Ramos (cell line): ENCODE data around the gene PBRM1.

Source experiments
- in situ Hi-C: fragments of 300-500 bp; cut with MboI; formaldehyde crosslinking; loops from one replicate; pipeline ENCODE4 v1.14.3; 2022; ENCODE audit warnings: low sequenced_read_pairs; ENCODE audit not compliant: unreplicated experiment

PBRM1 gene

GRCh38 chr3:52517796-52518722 lies 167.7 kb downstream of the PBRM1 start:
- in situ Hi-C loops = no loop called here

GRCh38 chr3:52516509-52517195 lies 169.1 kb downstream of the PBRM1 start:
- in situ Hi-C loops = no loop called here

GRCh38 chr3:52515192-52515591 lies 170.5 kb downstream of the PBRM1 start:
- in situ Hi-C loops = no loop called here

- in situ Hi-C loops = no loop called here
These were observed 171.1 kb downstream of the PBRM1 start for GRCh38 chr3:52514576-52514975.

GRCh38 chr3:52513281-52513680 lies 172.4 kb downstream of the PBRM1 start:
- in situ Hi-C loops = no loop called here

DNA sequence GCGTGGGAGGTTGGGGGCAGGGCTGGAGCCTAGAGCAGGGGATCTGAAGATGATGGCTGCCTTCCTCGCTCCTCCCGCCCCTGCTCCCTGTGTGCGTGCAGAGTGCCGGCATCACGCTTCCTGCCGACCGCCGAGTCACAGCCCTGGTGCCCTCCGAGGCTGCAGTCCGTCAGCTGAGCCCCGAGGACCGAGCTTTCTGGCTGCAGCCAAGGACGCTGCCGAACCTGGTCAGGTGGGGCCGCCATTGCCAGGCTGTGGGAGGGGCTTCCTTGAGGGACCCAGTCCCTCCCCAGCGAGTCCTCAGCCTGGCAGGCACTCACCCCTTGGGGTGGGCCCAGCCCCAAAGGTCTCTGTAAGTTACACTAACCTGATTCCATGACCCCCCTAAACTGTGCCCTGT lies 173.0 kb downstream of the PBRM1 start:
- in situ Hi-C loops = no loop called here

- in situ Hi-C loops = no loop called here
These were observed 173.6 kb downstream of the PBRM1 start for GRCh38 chr3:52512105-52512504.

DNA sequence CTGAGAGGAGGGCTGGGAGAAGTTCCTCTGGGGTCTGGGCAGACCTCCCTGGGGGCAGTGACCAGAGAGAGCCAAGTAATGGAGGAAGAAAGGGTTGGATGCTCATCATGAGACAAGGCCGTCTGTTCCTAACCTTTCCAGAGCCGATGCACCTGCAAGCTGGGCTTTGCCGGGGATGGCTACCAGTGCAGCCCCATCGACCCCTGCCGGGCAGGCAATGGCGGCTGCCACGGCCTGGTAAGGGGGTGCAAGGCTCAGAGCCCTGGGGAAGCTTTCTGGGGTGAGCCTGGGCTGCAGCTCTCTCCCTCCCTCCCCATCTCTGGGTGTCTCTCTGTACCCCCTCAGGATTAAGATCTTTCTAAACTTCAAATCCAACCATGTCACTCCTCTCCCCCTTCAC lies 174.2 kb downstream of the PBRM1 start:
- in situ Hi-C loops = no loop called here

- in situ Hi-C loops = no loop called here
These were observed 175.9 kb downstream of the PBRM1 start for GRCh38 chr3:52509753-52510328.

DNA sequence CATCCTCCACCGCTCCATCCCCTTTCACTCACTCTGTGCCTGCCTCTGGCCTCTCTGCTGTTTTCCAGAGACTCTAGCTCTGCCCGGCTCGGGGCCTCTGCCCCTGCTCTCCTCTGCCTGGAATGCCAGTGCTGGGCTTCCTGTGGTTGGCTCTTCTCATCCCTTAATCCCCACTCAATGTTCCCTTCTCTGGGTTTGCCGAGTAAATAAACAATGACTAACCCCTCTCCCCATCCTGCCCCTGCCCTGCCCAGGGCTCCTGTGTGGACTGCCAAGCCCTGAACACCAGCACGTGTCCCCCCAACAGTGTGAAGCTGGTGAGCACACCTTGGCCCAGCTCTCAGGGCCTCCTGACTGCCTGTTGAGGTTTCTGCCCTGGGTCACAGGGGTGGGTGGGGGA lies 178.4 kb downstream of the PBRM1 start:
- in situ Hi-C loops = no loop called here

DNA sequence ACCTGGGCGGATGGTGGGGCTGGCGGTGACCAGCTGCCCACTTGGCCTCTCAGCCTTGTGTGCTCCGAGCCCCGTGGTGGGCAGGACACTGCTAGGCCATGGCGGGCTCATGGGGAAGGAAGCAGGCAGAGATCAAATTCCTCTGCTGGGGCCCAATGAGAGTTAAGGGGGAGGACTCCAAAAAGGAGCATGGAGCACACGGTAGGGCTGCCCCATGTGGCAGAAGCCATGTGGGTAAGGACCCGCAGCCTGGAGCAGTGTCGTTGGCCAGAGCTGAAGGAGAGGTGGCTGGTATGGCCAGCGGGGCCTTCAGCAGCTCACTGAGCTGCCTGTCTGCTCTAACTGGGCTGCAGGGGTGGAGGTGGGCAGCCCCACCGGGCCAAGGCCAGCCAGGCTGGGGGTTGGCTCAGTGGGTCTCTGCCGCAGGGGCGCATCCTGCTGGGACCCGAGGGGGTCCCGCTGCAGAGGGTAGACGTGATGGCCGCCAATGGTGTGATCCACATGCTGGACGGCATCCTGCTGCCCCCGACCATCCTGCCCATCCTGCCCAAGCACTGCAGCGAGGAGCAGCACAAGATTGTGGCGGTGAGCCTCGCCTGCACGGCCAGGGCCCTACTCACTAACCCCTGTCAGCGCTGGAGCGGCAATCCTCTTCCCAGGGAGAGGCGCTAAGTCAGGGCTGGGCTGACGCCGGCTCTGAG lies 179.3 kb downstream of the PBRM1 start:
- in situ Hi-C loops = no loop called here

- in situ Hi-C loops = no loop called here
These were observed 180.7 kb downstream of the PBRM1 start for GRCh38 chr3:52504977-52505376.

DNA sequence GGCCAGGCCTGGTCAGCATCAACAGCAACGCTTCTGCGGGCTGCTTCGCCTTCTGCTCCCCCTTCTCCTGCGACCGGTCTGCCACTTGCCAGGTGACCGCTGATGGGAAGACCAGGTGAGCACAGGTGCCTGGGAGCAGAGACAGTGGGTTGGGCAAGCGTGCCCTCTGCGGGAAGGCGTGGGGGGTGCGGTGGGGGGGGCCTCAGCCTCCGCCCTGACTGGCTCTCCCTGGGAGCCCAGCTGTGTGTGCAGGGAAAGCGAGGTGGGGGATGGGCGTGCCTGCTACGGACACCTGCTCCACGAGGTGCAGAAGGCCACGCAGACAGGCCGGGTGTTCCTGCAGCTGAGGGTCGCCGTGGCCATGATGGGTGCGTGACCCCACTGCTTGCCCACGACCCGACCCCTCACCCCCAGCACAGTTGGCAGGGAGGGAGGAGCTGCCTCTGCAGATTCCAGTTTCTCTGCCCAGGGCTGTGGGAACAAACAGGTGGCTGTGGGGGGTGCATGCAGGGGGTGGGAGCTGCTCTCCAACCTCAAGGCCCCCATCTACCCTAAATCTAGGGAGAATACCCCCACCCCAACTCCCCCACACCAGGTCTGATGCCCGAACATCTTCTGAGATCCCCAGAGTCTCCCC lies 181.8 kb downstream of the PBRM1 start:
- in situ Hi-C loops = no loop called here

DNA sequence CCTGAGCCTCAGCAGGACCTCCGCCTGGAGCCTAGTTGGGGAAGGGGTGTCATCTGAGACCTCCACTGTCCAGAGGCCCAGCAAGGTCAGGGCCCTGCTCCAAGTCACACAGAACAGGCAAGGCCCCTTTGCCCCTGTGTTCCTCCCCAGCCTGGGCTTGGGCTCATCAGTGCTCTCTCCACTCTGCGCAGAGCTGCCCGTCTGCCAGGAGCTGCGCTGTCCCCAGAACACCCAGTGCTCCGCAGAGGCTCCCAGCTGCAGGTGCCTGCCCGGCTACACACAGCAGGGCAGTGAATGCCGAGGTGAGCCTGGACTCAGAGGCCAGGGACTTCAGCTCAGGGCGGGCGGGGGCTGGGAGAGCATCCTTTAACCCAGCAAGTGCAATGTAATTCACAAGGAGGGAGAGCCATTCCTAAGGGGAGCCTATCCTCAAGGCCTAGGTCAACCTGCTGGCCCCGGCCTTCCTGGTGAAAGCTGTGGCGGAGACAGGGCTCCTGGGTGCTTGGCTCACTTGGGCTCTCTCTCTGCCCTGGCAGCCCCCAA lies 182.8 kb downstream of the PBRM1 start:
- in situ Hi-C loops = no loop called here

DNA sequence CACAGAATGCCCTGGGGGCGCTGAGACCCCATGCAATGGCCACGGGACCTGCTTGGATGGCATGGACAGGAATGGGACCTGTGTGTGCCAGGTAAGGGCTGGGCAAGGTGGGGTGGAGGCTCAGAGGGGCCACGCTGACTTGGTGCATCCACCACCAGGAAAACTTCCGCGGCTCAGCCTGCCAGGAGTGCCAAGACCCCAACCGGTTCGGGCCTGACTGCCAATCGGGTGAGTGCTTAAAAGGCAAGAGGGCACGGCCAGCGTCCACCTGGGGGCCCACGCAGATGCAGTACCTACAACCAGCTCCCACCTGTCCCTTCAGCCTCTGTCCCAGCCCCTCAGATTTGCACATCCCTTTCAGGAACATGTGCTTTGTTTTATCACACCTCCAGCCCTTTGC lies 183.7 kb downstream of the PBRM1 start:
- in situ Hi-C loops = no loop called here

- in situ Hi-C loops = no loop called here
These were observed 184.7 kb downstream of the PBRM1 start for GRCh38 chr3:52501046-52501445.

DNA sequence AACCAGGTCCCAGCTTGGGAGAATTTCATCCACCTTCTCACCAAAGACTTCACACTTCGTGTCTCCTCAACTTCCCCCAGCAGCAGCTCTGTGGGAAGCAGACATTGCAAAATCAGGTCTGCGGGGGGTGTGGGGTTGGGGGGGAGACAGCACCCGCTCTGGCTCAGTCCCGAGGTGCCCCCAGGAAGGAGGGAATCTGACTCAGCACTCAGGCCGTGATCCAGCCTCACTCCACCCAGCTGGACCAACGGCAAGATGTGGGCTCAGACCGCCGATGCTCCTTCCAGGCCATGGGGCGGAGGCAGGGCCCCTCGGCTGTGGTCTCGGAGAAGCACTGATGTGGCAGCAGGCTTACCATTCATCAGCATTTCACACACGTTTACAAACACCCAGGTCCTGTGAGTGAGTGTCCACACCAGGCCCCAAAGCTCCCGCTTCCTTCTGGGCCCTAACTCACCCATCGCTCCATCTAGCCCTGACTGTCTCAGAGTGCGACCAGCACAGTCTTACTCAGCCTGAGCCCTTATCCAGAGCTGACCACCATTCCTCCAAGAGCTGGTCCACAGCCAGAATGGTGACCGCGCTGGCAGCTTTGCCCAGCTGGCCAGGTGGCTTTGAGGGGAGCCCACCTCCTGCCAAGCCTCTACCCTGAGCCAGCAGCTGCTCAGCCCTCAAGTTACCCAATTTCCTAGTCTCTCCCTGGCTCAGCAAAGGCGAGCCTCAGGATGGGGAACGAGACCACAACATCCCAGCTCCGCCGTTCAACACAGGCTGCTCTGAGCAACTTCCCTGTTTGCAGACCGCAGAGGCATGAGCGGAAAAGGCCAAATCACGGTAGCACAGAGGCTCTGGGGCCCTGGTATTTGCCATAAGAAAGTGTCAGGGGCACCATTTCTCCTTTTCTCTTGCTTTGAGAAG lies 187.3 kb downstream of the PBRM1 start:
- in situ Hi-C loops = no loop called here

GRCh38 chr3:52495777-52496602 lies 189.7 kb downstream of the PBRM1 start:
- in situ Hi-C loops = no loop called here
